ENCODE results near the gene PIP4K2B.
"Not testable (repeated sequence)": the region's sequence is repeated elsewhere in the genome, so short reads cannot be mapped to it uniquely, and the experiment has no call there.

PIP4K2B gene

DNA sequence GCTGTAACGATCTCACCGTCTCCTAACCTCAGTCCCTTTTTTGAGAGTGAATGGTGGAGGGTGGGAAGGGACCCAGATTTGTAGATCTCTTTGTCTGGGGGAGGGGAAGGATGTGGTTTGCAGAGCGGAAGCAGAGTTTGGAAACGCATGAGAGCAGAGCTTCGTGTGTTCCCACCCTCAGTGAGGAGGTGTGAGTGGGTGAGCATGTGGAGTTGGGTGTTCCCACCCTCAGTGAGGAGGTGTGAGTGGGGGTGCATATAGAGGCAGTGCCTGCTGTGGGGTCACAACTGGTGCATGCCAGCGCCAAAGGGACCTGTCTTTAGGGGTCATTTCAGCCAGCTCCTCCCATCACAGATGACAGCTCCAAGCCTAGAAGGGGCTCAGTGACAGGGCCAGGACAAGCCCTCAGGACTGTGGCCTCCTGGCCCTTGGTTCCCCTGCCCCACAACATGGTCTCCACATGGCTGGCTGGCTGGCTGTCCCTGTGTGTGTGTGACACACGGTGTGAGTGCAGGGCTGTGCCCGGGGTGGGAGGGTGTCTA is 71.0 kb downstream of the PIP4K2B start:
- DNase-seq = no peak

DNA sequence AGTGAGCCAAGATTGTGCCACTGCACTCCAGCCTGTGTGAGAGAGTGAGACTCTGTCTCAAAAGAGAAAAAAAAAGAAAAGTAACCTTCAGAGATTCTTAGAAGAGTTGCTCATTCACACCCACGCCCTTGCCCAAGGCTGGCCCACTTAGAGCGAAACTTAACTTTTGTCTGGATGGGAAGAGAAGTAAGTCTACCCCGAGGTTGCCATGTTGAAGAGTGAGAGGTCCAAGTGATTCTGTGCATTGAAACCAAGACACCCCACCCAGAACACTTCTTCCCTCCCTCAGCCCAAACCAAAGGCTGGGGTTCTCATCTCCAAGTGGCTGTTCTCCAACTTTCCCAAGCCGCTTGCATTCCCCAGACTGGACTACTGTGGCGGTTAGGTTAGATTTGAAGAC is 71.6 kb downstream of the PIP4K2B start:
- no peak for DNase-seq

DNA sequence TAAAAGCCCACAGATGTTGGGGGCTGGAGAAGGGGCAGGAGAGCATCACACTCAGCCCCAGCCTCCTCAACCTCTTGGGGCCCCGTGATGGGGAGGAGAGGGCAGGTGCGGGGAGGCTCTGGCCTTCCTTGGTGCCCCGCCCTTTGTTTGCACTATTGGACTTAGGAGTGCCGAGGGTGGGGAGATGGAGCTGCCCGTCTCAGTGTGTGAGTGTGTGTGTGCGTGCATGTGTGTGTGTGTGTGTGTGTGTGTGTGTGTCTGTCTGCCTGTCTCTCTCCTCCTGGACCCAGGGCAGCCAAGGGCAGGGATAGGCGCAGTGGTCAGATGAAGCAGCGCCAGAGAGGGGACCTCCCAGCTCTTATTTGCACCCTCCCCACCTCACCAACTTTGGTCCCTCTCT is 73.2 kb downstream of the PIP4K2B start:
- not testable (repeated sequence) for DNase-seq

DNA sequence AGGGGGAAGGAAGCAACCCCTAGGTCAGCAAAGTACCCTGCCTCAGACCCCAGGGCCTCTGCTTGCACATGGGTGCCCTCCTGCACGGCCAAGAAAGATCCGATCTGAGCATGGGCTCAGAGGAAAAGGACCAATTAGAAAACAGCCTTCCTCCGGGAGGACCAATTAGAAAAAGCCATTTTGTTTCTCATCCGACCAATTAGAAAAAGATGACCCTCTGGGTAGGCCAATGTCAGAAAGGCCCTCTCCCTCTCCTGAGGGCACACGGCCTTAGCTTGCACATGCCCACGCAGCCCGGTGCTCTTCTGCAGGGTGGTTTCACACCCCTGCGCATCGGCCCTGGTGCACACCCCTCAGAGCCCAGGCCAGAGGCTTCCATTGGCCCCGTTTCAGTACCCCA is 74.3 kb downstream of the PIP4K2B start:
- DNase-seq = no peak

DNA sequence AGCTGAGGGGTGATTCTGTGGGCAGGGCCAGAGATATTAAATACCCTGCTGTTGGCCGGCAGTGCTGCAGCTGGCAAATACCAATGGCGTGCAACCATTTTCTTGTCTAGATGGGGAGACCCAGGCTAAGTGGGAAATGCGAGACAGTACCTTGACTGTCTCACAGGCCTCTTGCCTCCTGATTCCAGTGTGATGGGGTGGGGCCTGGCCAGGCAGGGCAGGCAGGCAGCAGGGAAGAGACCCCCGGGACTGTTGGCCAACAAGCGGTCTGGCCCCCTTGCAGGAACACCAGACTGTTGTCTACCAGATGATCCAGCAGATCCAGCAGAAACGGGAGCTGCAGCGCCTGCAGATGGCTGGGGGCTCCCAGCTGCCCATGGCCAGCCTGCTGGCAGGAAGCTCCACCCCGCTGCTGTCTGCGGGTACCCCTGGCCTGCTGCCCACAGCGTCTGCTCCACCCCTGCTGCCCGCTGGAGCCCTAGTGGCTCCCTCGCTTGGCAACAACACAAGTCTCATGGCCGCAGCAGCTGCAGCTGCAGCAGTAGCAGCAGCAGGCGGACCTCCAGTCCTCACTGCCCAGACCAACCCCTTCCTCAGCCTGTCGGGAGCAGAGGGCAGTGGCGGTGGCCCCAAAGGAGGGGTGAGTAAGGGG is 74.9 kb downstream of the PIP4K2B start:
- no peak for DNase-seq

DNA sequence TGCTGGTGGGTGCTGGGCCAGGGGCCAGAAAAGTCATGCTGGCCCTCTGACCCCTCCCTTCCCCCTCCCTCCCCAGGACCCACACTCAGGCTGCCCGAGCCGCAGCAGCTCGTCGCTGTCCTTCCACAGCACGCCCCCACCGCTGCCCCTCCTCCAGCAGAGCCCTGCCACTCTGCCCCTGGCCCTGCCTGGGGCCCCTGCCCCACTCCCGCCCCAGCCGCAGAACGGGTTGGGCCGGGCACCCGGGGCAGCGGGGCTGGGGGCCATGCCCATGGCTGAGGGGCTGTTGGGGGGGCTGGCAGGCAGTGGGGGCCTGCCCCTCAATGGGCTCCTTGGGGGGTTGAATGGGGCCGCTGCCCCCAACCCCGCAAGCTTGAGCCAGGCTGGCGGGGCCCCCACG is 77.6 kb downstream of the PIP4K2B start:
- no peak for DNase-seq

DNA sequence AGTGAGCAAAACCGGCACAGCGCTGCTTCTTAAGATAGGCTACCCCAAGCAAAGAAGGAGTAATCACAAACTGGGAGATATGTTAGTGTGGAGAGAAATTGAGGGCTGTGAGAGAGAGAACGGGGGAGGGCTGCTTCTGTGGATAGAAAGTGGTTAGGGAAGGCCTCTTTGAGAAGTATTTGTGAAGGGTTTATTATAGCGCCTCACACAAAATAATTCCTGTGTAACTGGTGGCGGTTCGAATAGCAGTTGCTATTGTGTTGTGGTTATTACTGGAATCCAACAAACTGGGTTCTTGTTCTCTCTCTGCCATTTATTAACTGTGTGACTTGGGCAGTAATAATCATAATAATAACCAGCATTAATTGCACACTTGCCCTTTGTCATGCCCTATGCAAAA is 78.4 kb downstream of the PIP4K2B start:
- no peak for DNase-seq

DNA sequence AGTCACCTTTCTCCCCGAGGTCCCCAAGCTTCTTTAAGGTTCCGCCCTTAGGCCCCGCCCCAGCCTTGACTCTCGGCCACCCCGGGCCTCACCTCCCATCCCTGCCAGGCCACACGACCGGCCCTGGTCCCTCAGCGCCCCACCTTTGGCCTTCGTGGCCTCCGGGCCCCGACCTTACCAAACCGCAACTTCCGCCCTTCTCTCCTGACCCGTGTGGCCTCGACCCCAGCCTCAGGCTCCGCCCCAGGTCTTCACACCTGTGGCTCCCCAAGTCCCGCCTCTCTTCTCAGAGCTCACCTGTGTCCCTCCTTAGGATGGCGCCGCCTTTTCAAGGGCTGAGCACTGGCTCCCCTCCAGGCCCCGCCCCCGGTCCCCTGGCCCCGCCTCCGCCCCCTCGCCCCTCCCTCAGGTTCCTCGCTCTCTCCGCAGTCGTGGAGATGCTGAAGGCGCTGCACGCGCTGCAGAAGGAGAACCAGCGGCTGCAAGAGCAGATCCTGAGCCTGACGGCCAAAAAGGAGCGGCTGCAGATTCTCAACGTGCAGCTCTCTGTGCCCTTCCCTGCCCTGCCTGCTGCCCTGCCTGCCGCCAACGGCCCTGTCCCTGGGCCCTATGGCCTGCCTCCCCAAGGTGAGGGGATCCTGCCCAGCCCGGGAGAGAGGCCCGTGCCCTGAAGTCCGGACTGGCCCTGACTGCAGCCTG is 79.3 kb downstream of the PIP4K2B start:
- DNase-seq = no peak

DNA sequence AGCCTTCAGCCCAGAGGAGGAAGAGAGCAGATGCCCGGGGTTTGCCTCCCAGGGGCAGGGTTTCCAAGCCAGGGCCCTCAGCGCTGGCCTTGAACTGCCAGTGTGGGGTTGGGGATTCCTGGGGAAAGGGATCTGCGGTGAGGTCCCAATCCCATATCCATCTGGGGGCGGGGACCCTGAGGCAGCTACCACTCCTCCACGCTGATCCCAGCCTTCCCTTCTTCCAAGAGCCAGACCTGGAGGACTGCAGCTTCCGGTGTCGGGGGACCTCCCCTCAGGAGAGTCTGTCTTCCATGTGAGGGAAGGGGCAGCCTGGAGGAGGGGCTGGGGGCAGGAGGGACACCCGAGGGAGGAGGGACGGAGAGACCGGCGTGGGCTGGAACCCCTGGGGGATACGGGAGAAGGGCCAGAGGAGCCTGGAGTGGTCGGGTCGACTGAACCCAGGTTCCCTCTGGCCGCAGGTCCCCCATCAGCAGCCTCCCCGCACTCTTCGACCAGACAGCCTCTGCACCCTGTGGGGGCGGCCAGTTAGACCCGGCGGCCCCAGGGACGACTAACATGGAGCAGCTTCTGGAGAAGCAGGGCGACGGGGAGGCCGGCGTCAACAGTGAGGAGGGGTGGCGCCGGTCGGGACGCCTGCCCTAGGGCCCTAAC is 79.9 kb downstream of the PIP4K2B start:
- no peak for DNase-seq

DNA sequence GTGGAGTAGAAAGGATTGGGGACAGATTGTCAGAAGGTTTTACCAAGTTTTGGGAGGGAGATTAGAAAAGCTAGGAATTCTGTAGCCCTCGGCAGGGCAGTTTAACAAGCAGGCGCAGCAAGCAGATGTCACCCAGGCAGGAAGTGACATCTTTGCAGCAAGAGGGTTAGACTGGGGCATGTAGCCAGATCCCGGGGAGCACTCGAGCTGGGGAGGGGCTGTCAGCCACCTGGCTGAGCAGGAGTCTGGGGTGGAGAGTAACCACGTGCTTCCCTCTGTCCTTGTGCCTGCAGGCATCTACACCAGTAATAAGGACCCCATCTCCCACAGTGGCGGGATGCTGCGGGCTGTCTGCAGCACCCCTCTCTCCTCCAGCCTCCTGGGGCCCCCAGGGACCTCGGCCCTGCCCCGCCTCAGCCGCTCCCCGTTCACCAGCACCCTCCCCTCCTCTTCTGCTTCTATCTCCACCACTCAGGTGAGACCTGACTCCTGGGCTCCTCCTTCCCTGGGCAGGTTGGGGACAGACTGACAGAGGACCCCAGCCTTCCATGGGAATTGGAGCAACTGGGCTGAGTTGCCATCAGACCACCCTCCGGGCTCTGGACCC is 82.1 kb downstream of the PIP4K2B start:
- no peak for DNase-seq

DNA sequence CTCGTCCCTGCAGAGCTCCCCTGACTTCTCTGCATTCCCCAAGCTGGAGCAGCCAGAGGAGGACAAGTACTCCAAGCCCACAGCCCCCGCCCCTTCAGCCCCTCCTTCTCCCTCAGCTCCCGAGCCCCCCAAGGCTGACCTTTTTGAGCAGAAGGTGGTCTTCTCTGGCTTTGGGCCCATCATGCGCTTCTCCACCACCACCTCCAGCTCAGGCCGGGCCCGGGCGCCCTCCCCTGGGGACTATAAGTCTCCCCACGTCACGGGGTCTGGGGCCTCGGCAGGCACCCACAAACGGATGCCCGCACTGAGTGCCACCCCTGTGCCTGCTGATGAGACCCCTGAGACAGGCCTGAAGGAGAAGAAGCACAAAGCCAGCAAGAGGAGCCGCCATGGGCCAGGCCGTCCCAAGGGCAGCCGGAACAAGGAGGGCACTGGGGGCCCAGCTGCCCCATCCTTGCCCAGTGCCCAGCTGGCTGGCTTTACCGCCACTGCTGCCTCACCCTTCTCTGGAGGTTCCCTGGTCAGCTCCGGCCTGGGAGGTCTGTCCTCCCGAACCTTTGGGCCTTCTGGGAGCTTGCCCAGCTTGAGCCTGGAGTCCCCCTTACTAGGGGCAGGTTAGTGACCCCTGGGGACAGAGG is 82.9 kb downstream of the PIP4K2B start:
- no peak for DNase-seq
